RWPE2 (cell line): ENCODE data around the gene BCL3.

ENCODE experiments used
- ATAC-seq: fragments of 200-7000 bp; cut with Tn5 transposase; 3 replicates; pipeline ENCODE4 v1.9.1; 2021; ENCODE audit warnings: low read depth
- DNase-seq: peaks from one replicate; pipeline ENCODE4 v3.0.0-alpha.2; 2020; ENCODE audit warnings: low spot score
- H3K27ac ChIP-seq: fragments of 450-650 bp; 2 replicates; pipeline ENCODE4 v1.5.1; 2017; ENCODE audit warnings: mild to moderate bottlenecking; ENCODE audit not compliant: poor library complexity, severe bottlenecking
- H3K27me3 ChIP-seq: fragments of 250-450 bp; sonication (Bioruptor Pico); 2 replicates; pipeline ENCODE4 v1.5.1; 2021; ENCODE audit warnings: mild to moderate bottlenecking, moderate library complexity; ENCODE audit not compliant: insufficient read depth, poor library complexity, severe bottlenecking
- H3K36me3 ChIP-seq: fragments of 250-450 bp; sonication (Bioruptor Pico); 2 replicates; pipeline ENCODE4 v1.5.1; 2020; ENCODE audit warnings: low read depth, mild to moderate bottlenecking, moderate library complexity
- H3K4me1 ChIP-seq: fragments of 250-450 bp; sonication (Bioruptor Pico); 2 replicates; pipeline ENCODE4 v1.5.1; 2021; ENCODE audit warnings: mild to moderate bottlenecking, moderate library complexity; ENCODE audit not compliant: insufficient read depth, poor library complexity, severe bottlenecking
- H3K4me3 ChIP-seq: fragments of 250-450 bp; sonication (Bioruptor Pico); 2 replicates; pipeline ENCODE4 v1.5.1; 2021; ENCODE audit warnings: mild to moderate bottlenecking, moderate library complexity; ENCODE audit not compliant: severe bottlenecking
- H3K9me3 ChIP-seq: fragments of 250-450 bp; sonication (Bioruptor Pico); 2 replicates; pipeline ENCODE4 v1.5.1; 2021; ENCODE audit warnings: mild to moderate bottlenecking, moderate library complexity; ENCODE audit not compliant: severe bottlenecking
- TF ChIP-seq, protein P1 (sequence below): fragments of 450-650 bp; IDR thresholded peaks from one replicate; pipeline ENCODE4 v1.5.1; 2017; ENCODE audit warnings: mild to moderate bottlenecking, moderate library complexity; ENCODE audit not compliant: poor library complexity, severe bottlenecking

BCL3 gene

DNA sequence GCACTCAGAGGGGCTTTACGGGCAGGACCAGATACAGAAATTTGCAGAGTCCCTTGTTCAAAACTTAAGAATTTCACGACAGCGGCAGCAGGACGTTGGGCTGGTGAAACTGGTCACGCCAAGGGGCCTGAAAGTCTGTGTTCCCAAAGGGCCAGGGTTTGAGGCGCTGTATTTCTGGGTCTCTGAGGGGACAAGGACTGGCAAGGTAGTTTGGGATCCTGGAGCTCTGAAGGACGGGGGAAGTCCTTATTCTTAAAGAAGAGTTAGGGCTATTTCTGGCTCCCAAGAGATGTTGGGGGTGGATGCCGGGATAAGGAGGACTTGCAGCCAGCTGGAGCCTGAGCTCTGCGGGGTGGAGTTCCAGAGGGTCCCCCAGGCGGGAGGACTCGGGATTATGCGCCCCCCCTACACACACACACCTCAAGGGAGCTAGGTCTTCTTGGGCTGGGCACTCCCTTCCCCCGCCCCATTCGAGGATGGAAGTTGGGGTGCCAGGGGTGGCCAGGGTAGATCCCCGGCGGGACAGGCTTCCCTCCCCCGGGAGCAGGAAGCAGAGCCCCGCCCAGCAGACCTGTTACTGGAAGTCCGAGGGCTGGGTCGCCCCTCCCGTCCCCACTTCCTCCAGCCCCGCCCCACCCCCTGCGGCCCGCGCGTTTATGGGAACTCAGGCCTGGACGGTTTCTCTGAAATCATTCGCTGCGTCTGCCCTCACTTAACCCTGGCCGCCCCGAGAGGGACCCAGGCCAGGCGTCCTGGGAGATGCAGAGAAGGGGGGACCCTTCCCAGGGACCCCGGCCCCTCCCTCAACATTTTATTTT is 5.6 kb downstream of the BCL3 start:
- no peaks in the 10 kb centered on the region for H3K27me3 ChIP-seq
- TF ChIP-seq, protein P1, sequence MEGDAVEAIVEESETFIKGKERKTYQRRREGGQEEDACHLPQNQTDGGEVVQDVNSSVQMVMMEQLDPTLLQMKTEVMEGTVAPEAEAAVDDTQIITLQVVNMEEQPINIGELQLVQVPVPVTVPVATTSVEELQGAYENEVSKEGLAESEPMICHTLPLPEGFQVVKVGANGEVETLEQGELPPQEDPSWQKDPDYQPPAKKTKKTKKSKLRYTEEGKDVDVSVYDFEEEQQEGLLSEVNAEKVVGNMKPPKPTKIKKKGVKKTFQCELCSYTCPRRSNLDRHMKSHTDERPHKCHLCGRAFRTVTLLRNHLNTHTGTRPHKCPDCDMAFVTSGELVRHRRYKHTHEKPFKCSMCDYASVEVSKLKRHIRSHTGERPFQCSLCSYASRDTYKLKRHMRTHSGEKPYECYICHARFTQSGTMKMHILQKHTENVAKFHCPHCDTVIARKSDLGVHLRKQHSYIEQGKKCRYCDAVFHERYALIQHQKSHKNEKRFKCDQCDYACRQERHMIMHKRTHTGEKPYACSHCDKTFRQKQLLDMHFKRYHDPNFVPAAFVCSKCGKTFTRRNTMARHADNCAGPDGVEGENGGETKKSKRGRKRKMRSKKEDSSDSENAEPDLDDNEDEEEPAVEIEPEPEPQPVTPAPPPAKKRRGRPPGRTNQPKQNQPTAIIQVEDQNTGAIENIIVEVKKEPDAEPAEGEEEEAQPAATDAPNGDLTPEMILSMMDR: no peak
- H3K27ac ChIP-seq: peak overlapping the region; percentile 96
- peak overlapping the region; percentile 24 for H3K4me3 ChIP-seq
- ATAC-seq (peak; percentile 64), DNase-seq (peak; percentile 95)
- peaks cover 63% of the 10 kb centered on the region for H3K36me3 ChIP-seq
- H3K4me1 ChIP-seq: peaks cover 15% of the 10 kb centered on the region
- H3K9me3 ChIP-seq: no peaks in the 10 kb centered on the region

DNA sequence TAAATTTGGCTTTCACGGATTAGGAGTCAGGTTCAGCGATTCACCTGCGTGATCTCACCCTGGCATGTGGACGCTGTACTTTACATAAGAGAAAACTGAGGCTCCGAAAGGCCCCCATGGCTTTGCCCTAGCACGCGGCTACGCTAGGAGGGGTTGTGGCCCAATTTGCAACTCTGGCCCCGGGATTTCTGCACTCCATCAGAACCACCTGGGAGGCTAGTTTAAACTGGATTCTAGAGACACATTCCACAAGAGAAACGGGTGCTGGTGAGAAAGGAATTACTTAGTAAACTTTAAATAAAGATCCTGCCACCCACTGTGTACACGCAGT is 6.2 kb downstream of the BCL3 start:
- no peak for DNase-seq
- Histone ChIP-seq H3K4me3 (peak overlapping the region; percentile 24), H3K27ac (peak overlapping the region; percentile 96), H3K27me3 (no peaks in the 10 kb centered on the region), H3K9me3 (no peaks in the 10 kb centered on the region), H3K36me3 (peaks cover 67% of the 10 kb centered on the region), H3K4me1 (peaks cover 15% of the 10 kb centered on the region)
- TF ChIP-seq, protein P1: no peak
- no peak for ATAC-seq

DNA sequence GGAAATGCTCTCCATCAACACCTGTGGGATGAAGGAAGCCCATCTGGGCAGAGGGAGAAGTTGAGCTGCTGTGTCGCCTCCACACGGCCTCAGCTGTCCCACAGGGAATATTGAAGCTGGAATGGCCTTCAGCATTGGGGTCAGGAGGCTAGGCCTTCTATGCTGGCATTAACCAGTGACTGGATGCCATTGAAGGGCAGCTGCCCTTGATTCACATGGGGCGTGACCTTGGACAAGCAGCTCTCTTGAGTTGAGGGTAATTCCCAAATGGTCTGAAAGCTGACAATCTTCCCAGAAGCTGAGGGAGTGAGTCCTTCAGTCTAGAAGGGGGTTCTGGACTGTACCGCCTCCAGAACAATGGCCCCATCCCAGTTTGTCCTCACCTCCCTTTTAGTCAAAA is 6.7 kb downstream of the BCL3 start:
- H3K27ac ChIP-seq: peak overlapping the region; percentile 96
- no peak overlapping the region for H3K4me3 ChIP-seq
- H3K4me1 ChIP-seq: peaks cover 15% of the 10 kb centered on the region

DNA sequence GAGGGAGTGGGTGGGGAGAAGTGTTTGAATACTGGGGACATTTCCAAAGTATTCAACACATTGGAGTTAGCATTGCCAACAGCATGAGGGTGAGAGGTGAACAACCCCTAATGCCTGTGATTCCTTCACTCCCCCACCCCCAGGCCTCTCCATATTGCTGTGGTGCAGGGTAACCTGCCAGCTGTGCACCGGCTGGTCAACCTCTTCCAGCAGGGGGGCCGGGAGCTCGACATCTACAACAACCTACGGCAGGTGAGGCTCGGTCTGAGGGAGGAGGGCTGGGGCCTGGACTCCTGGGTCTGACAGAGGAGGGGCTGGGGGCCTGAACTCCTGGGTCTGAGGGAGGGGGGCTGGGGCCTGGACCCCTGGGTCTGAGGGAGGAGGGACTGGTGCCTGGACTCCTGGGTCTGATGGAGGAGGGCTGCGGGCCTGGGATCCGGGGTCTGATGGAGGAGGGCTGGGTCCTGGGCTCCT is 7.6 kb downstream of the BCL3 start:
- TF ChIP-seq, protein P1: no peak
- H3K4me3 ChIP-seq: no peak overlapping the region
- H3K9me3 ChIP-seq: no peaks in the 10 kb centered on the region
- H3K27ac ChIP-seq: peak overlapping the region; percentile 96
- DNase-seq (no peak), ATAC-seq (no peak)
- H3K27me3 ChIP-seq: no peaks in the 10 kb centered on the region
- H3K4me1 ChIP-seq: peaks cover 15% of the 10 kb centered on the region
- H3K36me3 ChIP-seq: peaks cover 56% of the 10 kb centered on the region

More for the DNA sequence above, 6.7 kb downstream of the BCL3 start:
- no peaks in the 10 kb centered on the region for H3K27me3 ChIP-seq
- TF ChIP-seq, protein P1: no peak
- DNase-seq (no peak), ATAC-seq (no peak)
- H3K9me3 ChIP-seq: no peaks in the 10 kb centered on the region
- peaks cover 65% of the 10 kb centered on the region for H3K36me3 ChIP-seq
